Coronary artery (tissue), 2 donors: ENCODE results near the gene GPR108.

Experiments
- DNase-seq: peaks from one replicate; pipeline ENCODE4 v3.0.0-alpha.2; 2017; ENCODE audit warnings: low spot score
- H3K27ac ChIP-seq, 2 donors: fragments of 200-600 bp; sonication (generic); one replicate each; pipeline ENCODE4 v1.5.1; 2016 to 2019
- H3K4me3 ChIP-seq: fragments of 200-600 bp; sonication (generic); 2 replicates; pipeline ENCODE4 v1.5.1; 2016; ENCODE audit warnings: mild to moderate bottlenecking, moderate library complexity
- TF ChIP-seq, protein P1 (sequence below): fragments of 200-600 bp; sonication (generic); IDR thresholded peaks from one replicate; pipeline ENCODE4 v1.5.1; 2019; ENCODE audit warnings: antibody characterized with exemption

Gene GPR108

DNA sequence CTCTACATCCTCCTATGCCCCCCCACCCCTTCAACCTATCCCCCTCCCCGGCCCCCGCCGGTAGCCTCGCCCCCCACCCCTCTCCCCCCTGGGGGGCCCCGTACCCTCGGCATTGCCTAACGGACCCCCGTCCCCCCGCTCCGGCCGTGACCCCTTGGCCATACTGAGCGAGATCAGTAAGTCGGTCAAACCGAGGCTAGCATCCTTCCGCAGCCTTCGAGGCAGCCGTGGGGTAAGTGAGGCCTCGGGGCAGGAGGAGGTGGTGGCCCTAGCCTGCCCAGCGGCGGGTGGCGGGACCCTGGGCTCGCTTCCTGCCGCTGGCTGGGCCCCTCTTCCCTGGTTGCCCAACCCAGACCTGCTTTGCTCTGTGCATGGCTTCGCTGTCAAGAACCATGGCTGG, 8.6 kb upstream of the GPR108 start:
- DNase-seq, result no peak
- TF ChIP-seq, protein P1, sequence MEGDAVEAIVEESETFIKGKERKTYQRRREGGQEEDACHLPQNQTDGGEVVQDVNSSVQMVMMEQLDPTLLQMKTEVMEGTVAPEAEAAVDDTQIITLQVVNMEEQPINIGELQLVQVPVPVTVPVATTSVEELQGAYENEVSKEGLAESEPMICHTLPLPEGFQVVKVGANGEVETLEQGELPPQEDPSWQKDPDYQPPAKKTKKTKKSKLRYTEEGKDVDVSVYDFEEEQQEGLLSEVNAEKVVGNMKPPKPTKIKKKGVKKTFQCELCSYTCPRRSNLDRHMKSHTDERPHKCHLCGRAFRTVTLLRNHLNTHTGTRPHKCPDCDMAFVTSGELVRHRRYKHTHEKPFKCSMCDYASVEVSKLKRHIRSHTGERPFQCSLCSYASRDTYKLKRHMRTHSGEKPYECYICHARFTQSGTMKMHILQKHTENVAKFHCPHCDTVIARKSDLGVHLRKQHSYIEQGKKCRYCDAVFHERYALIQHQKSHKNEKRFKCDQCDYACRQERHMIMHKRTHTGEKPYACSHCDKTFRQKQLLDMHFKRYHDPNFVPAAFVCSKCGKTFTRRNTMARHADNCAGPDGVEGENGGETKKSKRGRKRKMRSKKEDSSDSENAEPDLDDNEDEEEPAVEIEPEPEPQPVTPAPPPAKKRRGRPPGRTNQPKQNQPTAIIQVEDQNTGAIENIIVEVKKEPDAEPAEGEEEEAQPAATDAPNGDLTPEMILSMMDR, result no peak
- peak overlapping the region in 1 of 2 donors; percentile 75 for H3K27ac ChIP-seq
- H3K4me3 ChIP-seq, result no peak overlapping the region

DNA sequence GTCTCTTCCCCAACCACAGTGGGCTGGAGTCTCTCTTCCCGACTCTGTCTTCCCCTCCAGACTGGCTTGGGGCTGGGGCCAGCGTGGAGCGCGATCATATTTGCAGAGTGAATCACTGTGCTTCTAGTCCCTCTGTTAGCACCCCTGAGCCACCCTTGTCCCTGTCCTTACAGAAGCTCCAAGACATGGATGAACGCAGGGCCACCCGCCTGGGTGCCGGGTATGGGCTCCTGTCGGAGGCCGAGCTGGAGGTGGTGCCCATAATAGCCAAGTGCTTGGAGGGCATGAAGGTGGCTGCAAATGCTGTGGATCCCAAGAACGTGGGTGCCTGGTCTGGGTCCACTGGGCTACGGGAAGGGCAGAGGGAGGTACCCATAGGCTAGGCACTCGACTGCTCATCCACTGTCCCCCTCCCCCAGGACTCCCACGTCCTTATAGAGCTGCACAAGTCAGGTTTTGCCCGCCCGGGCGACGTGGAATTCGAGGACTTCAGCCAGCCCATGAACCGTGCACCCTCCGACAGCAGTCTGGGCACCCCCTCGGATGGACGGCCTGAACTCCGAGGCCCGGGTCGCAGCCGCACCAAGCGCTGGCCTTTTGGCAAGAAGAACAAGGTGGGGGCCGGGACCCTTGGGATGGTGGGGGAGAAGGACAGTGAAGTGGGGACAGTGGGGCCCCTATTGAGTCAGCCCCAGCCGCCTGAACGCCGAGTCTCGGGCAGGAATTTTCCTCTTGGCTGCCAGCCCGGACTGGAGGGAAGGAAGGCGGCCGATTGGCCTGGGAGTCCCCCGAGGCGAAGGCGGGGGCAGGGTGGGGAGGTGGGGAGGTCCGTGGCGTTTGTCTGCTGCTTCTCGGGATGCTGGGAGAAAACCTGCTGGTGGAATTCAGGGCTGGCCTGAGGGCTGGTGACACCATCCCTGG, 7.3 kb upstream of the GPR108 start:
- peak; percentile 96 for DNase-seq
- TF ChIP-seq, protein P1, result no peak
- Histone ChIP-seq H3K27ac (peak overlapping the region; percentile 77 to 96), H3K4me3 (peak overlapping the region; percentile 62)

DNA sequence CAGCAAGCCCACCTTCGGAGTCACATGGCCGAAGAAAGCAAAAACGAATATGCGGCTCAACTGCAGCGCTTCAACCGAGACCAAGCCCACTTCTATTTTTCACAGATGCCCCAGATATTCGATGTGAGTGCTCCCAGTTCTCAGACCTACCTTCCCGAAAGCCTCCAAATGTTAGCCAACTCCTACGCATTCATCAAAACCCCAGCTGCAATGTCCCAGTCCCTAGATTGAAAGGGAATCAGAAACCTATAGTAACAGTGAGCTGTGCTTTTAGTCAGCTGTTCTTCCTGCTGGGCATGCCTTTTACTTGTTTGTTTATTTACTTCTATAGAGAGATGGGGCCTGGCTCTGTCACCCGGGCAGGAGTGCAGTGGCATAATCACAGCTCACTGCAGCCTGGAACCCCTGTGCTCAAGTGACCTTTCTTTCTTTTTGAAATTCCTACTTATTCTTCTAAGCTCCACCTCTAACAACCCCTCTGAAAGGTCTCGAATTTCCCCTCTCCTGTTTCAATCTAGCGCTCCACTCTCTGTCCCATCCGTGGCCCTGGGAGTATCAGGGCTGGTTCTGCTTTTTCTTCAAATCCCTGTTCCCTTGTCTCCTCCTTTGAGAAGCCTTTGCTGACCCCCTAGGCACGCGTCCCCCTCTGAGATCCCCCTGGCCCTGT, 6.5 kb upstream of the GPR108 start:
- Histone ChIP-seq H3K4me3 (peak overlapping the region; percentile 62), H3K27ac (peak overlapping the region; percentile 77 to 96)
- TF ChIP-seq, protein P1, result no peak
- DNase-seq, result no peak

DNA sequence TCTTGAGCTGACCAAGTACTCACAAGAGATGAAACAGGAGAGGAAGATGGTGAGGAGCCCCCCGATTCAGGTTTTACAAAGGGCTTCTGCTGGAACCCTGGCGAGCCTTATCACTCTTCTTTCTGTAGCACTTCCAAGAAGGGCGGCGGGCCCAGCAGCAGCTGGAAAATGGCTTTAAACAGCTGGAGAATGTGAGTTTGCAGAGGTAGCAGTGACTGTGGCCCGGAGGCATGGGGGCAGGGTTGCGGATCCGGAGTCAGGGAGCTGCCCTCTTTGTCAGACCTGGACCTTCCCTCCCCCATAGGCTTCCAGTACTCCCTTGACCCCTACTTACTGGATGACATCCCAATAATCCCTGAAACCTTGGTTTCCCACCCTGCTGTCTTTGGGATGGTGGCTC, 5.7 kb upstream of the GPR108 start:
- no peak for DNase-seq
- TF ChIP-seq, protein P1, result no peak
- Histone ChIP-seq H3K4me3 (peak overlapping the region; percentile 5), H3K27ac (peak overlapping the region in 1 of 2 donors; percentile 96)

GRCh38 chr19:6740589-6741343, 3.4 kb upstream of the GPR108 start:
- TF ChIP-seq, protein P1, result no peak

DNA sequence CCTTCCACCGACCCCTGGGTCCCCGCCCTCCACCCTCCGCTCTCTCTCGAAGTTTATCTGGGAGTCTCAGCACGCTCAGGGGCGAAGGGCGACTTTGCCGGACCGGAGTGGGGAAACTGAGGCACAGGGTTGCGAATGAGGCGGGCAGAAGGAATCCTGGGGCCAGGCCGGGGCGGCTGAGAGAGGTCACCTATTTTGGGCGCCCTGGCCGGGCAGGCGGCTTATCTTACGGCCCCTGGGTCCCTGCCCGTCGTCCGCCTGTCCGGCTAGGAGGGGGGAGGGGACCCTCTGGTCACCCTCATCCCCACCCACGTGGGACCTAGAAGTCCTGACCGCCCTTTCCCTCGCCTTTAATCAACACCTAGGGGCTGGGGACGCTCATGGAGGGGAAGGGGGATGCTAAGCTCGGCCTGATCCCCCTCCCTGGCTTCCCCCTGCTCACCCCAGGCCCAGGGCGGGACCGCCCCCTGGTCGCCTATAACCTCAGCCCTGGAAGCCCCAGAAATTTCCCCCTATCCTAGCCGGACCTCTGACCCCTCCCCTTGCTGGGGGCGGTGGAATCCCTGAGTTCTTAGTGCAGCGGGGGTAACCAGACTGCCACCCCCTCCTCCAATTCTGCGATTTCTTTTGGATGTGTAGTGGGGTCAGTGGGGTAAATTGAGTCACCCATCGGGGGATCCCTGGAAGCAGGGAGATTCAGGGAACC, 2.7 kb upstream of the GPR108 start:
- H3K4me3 ChIP-seq, result peak overlapping the region; percentile 92
- TF ChIP-seq, protein P1, result no peak
- DNase-seq, result peak; percentile 82
- H3K27ac ChIP-seq, result peak overlapping the region; percentile 91 to 97

More at GRCh38 chr19:6740589-6741343, 3.4 kb upstream of the GPR108 start:
- peak overlapping the region; percentile 91 to 97 for H3K27ac ChIP-seq
- peak; percentile 84 for DNase-seq
- H3K4me3 ChIP-seq, result peak overlapping the region; percentile 92
